Measurements from ENCODE around the gene OR2AG2.
"Not testable (repeated sequence)": the region's sequence is repeated elsewhere in the genome, so short reads cannot be mapped to it uniquely, and the experiment has no call there.

Gene OR2AG2, protein sequence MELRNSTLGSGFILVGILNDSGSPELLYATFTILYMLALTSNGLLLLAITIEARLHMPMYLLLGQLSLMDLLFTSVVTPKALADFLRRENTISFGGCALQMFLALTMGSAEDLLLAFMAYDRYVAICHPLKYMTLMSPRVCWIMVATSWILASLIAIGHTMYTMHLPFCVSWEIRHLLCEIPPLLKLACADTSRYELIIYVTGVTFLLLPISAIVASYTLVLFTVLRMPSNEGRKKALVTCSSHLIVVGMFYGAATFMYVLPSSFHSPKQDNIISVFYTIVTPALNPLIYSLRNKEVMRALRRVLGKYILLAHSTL

DNA sequence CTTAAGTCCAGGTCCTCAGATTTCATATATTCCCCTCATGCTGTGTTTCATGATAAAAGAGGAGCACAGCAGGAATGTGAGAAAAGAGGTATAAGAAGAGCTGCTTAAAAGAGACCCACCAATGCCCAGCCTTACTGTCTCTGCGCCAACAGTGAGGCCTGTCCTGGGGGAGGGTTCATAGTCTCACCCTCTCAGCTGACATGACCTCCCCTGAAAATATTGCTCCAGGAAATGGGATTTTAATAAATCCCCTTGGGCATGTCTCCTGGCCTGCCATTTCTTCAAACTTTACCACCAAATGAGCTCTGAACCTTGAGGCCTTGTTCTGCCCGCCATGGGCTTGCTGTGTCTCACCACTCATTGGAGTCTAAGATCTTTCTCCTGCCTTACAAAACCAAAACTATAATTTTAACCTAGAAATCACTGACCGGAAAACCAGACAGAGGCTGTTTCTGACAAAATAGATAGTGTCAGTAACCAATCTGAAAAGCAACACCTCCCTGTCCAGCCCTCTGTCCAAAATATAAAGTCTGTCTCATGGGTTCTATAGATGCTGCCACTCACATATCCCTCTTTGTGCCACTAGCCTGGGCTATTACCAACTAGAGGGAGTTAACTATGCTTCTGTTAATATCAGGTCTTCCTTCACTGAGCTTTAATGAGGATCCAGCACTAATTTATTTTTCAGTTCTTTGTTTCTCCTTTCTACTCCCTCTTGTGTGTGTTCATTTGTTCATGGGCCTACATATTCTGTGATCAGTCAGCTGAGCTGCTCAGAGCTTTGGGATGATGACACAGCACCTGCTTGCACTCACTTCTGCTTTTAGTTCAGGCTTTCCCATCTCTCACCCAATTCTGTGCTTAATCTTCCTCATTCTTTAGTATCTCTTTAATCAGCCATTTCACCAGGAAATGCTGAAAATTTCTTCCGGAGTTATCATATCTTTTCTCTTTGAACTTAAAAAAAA is at the start of gene OR2AG2:
Gene OR2AG2 (minus strand): TSS at position 51 of the 968 bp plus-strand sequence. CDS start 3,019 bp downstream, outside the sequence.
- Mint-ChIP-seq H3K4me3 (no peak within 1 kb of the TSS), H3K27me3 (no peaks in the 10 kb centered on the region)

DNA sequence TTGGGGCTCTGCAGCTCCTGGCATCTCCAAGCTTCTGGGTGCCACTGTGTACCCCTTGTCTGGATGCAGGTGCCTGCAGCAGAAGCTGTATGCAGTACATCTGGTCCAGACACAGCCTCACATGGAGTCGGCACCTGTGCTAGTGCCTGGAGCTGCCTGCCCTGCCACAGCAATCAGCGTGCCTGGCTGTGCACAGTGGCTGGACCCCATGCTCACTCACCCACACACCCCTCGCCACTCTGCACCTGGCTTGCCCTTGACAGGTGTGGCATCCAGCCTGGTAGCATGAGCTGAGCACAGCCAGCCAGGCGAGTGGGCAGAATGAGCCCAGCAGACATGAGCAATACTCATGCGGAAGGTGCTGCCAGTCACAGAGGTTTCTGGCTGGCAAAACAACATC is 47.2 kb upstream of the OR2AG2 start:
- peaks cover 18% of the 10 kb centered on the region for H3K27me3 Mint-ChIP-seq
- no peaks in the 10 kb centered on the region for H3K9me3 Mint-ChIP-seq
- H3K36me3 Mint-ChIP-seq (ENCODE audit: low read depth) = no peaks in the 10 kb centered on the region
- H3K27ac Mint-ChIP-seq = no peak overlapping the region
- no peaks in the 10 kb centered on the region for H3K4me1 Mint-ChIP-seq (ENCODE audit: low read depth)
- no peak overlapping the region for H3K4me3 Mint-ChIP-seq

More for the DNA sequence above, at the start of gene OR2AG2:
- H3K9me3 Mint-ChIP-seq = no peaks in the 10 kb centered on the region
- H3K4me1 Mint-ChIP-seq (ENCODE audit: low read depth) = peaks cover 5% of the 10 kb centered on the region
- peak within 1 kb of the TSS; percentile 5 for H3K27ac Mint-ChIP-seq
- no peaks in the 10 kb centered on the region for H3K36me3 Mint-ChIP-seq (ENCODE audit: low read depth)

DNA sequence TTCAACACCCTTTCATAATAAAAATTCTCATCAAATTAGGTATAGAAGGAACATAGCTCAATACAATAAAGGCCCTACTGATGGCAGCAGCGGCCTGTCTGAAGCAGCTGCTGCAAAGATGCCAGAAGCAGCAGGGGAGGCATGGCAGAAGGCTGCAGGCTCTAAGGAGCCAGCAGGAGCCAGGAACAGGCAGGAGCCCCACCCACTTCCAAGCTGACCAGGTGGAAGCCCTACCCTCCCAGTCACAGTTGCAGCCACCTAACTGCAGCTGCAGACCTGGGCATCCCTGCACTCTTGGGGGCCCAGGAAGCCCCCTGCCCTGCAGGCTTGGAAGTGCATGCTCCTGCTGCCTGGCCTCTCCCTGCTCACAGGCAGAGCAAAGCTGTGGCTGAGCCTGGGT is 45.9 kb upstream of the OR2AG2 start:
- H3K36me3 Mint-ChIP-seq (ENCODE audit: low read depth) = no peaks in the 10 kb centered on the region
- H3K27me3 Mint-ChIP-seq = peaks cover 17% of the 10 kb centered on the region
- H3K4me3 Mint-ChIP-seq = no peak overlapping the region
- H3K4me1 Mint-ChIP-seq (ENCODE audit: low read depth) = no peaks in the 10 kb centered on the region
- no peaks in the 10 kb centered on the region for H3K9me3 Mint-ChIP-seq
- no peak overlapping the region for H3K27ac Mint-ChIP-seq

DNA sequence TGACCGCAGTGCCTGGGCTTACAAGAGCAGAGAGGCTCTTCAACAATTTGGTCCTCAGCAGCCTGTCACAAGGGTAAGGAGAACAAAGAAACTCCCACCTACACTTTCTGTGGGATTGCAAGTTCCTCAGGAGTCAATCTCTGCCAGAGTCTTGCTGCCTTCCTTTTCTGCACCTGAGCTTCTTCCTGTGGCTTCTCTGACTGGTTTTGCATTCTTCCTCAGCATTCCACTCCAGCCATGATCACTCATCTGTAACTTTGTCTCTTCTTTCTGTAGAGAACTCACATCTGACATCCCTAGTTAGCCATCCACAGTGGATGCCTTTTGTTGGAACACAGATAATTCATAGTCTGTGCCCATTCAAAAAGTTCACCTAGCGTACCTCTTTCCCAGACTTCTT is 41.9 kb upstream of the OR2AG2 start:
- Mint-ChIP-seq H3K27ac (no peak overlapping the region), H3K4me3 (no peak overlapping the region), H3K27me3 (peaks cover 32% of the 10 kb centered on the region), H3K4me1 (ENCODE audit: low read depth) (no peaks in the 10 kb centered on the region), H3K36me3 (ENCODE audit: low read depth) (no peaks in the 10 kb centered on the region), H3K9me3 (no peaks in the 10 kb centered on the region)

DNA sequence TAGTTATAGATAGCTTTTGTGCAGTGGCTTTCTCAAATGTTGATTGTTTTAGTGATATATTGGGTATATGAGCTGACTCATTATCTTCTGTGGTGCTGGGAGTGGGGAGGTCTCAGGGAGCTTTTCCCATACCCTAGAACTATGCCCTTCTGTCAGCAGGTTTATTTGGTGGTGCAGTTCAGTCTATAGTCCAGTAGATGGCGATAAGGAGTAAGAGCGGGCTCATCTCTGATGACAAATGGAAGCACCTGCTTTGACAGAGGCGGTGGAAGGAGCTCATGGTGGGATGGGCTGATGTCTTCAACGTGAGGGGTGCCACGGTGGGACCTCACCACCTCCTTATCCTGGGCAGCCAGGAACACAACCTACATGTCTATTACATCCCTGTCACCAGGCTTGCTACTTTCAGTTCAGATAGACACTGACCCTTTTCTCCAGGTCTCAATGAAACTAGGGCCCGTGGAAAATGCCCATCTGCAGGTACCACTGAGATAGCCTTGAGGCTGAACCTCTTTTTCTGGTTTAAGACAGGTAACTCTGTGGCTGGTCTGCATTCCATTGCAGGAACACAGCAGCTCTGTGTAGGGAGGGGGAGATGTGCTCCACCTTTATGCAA is 40.7 kb upstream of the OR2AG2 start:
- H3K27me3 Mint-ChIP-seq = peaks cover 37% of the 10 kb centered on the region
- no peaks in the 10 kb centered on the region for H3K9me3 Mint-ChIP-seq
- H3K4me3 Mint-ChIP-seq = no peak overlapping the region
- no peak overlapping the region for H3K27ac Mint-ChIP-seq
- no peaks in the 10 kb centered on the region for H3K36me3 Mint-ChIP-seq (ENCODE audit: low read depth)
- no peaks in the 10 kb centered on the region for H3K4me1 Mint-ChIP-seq (ENCODE audit: low read depth)

DNA sequence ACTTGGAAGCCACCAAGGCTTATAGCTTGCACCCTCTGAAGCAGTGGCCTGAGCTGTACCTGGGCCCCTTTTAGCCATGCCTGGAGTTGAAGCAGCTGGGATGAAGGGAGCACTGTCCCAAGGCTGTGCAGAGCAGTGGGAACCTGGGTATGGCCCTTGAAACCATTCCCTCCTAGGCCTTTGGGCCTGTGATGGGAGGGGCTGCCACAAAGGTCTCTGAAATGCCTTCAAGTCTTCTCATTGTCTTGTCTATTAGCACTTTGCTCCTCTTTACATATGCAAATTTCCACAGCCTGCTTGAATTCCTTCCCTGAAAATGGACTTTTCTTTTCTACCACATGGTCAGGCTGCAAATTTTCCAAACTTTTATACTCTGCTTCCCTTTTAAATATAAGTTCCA is 29.3 kb upstream of the OR2AG2 start:
- peaks cover 20% of the 10 kb centered on the region for H3K27me3 Mint-ChIP-seq
- H3K9me3 Mint-ChIP-seq = peaks cover 10% of the 10 kb centered on the region
- H3K4me3 Mint-ChIP-seq; H3K27ac Mint-ChIP-seq; H3K4me1 Mint-ChIP-seq (ENCODE audit: low read depth); H3K36me3 Mint-ChIP-seq (ENCODE audit: low read depth): not testable (repeated sequence)

DNA sequence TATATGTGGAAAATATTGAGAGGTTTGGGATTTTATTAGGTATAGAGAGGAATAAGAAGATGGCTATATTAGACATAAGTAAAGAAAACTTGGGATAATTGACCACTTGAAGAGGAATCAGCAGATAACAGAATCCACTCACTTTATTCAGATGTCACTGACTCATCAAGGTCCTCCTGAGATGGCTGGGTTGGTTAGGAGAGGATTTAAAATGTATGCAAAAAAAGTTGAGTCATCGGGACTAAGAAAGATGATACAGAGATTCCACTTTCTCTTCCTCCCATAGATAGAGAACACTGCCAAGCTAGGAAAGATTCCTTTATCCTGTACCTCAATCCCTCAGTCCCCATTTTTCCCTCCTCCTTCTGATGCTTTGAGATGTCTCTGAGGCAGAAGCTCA is 27.6 kb upstream of the OR2AG2 start, which contains the start of gene OR6A2:
Gene OR6A2 (minus strand): TSS at position 288 of the 400 bp plus-strand sequence. CDS start 3,981 bp downstream, outside the sequence.
- H3K27me3 Mint-ChIP-seq = peaks cover 16% of the 10 kb centered on the region
- H3K4me1 Mint-ChIP-seq (ENCODE audit: low read depth) = no peaks in the 10 kb centered on the region
- H3K27ac Mint-ChIP-seq = no peak within 1 kb of the TSS
- no peak within 1 kb of the TSS for H3K4me3 Mint-ChIP-seq
- peaks cover 10% of the 10 kb centered on the region for H3K9me3 Mint-ChIP-seq
- H3K36me3 Mint-ChIP-seq (ENCODE audit: low read depth) = no peaks in the 10 kb centered on the region

DNA sequence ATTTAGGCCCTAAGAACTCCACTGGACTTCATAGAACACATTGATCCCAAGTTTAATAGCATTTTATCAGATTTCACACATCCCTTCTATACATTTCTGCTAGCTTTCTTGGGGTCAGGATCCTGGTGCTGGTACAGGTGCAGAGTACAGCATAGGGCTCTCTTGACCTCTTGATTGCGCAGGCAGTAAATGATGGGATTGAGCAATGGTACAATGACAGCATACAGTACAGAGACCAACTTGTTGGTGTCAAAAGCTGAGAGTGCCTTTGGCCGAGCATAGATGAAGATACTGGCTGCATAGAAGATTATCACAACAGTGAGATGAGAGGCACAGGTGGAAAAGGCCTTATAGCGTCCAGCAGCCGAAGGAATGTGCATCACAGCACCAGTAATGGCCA is 22.9 kb upstream of the OR2AG2 start:
- H3K27me3 Mint-ChIP-seq = peaks cover 7% of the 10 kb centered on the region
- no peaks in the 10 kb centered on the region for H3K36me3 Mint-ChIP-seq (ENCODE audit: low read depth)
- H3K4me1 Mint-ChIP-seq (ENCODE audit: low read depth) = no peaks in the 10 kb centered on the region
- H3K9me3 Mint-ChIP-seq = no peaks in the 10 kb centered on the region
- no peak overlapping the region for H3K27ac Mint-ChIP-seq
- no peak overlapping the region for H3K4me3 Mint-ChIP-seq

DNA sequence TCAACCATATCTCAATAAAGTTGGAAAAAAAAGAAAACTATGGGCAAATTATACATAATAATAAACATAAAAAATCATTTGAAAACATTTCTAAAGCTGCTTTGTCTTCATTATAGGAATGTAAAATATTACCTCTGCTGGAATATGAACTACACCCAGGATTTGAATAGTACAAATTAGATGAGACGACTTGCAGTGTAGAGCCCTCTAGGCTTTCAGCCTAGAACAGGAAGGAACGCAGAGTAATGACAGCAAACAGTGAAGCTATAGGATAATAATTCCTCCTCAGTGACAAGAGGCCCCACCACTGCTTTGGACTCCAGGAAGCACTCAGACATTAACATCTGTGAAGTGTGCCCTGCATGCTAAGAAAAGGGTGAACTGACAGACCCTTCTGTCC is 18.8 kb upstream of the OR2AG2 start:
- no peaks in the 10 kb centered on the region for H3K4me1 Mint-ChIP-seq (ENCODE audit: low read depth)
- no peak overlapping the region for H3K4me3 Mint-ChIP-seq
- peaks cover 22% of the 10 kb centered on the region for H3K27me3 Mint-ChIP-seq
- H3K36me3 Mint-ChIP-seq (ENCODE audit: low read depth) = no peaks in the 10 kb centered on the region
- H3K27ac Mint-ChIP-seq = no peak overlapping the region
- no peaks in the 10 kb centered on the region for H3K9me3 Mint-ChIP-seq

DNA sequence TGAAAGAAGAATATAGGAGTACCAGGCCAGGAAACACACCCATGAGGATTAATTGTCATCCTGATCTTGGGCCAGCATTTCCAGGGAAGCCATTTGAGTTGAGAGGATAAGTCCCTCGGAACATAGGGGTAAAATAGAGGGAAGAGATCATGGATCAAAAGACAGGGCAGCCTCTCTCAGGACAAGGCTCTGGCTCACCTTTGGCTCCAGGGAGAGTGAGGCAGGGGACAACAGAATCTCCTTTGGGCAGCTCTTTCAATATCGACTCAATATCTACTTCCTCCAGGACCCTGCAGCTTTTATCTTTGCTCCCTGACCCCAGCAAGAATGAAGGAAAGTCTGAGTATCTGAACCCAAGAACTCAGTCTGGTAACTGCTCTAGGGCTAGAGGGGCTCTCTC is 10.9 kb upstream of the OR2AG2 start, which contains the start of gene OR2AG1:
Gene OR2AG1 (plus strand): TSS at position 301 of the 400 bp plus-strand sequence. CDS start 2,018 bp downstream, outside the sequence.
- H3K4me1 Mint-ChIP-seq (ENCODE audit: low read depth) = no peaks in the 10 kb centered on the region
- no peaks in the 10 kb centered on the region for H3K36me3 Mint-ChIP-seq (ENCODE audit: low read depth)
- no peak within 1 kb of the TSS for H3K4me3 Mint-ChIP-seq
- H3K27me3 Mint-ChIP-seq = peaks cover 26% of the 10 kb centered on the region
- H3K9me3 Mint-ChIP-seq = no peaks in the 10 kb centered on the region
- no peak within 1 kb of the TSS for H3K27ac Mint-ChIP-seq

DNA sequence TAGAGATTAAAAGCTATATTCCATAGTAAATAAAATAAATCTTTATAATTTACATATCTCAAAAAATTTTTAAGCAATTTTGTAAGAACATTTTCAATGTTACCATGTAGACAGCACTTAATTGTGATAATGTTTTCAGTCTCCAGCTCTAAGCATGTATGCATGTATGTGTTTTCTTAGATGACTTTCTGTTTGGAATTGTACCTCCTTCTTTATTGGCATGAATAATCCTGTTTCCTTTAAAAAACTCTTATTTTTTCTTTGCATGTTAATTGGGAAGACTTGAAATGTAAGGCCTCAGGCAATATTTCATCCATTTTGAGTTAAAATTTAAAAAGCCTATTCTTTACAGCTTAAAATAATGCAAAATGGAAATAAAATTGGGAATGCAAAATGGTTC is 9.1 kb upstream of the OR2AG2 start:
- H3K27ac Mint-ChIP-seq = no peak overlapping the region
- H3K36me3 Mint-ChIP-seq (ENCODE audit: low read depth) = no peaks in the 10 kb centered on the region
- H3K27me3 Mint-ChIP-seq = peaks cover 22% of the 10 kb centered on the region
- no peak overlapping the region for H3K4me3 Mint-ChIP-seq
- H3K4me1 Mint-ChIP-seq (ENCODE audit: low read depth) = no peaks in the 10 kb centered on the region
- H3K9me3 Mint-ChIP-seq = no peaks in the 10 kb centered on the region

DNA sequence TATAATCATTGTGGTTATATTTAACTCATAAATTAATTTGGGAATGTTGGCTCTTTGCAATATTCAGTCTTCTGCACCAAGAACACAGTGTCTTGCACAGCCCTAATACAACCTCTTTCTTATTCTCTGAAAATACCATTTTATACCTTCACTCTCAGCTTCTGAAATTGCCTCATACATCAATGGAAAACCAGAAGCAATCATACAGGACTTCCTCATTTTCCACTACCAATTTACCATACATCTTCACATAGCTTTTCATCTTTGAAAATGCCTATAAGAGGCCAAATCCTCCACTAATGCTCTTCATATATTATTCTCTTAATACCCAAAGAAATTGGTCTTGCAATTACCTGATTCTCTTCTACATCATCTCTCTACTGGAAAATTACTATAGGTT is 6.7 kb upstream of the OR2AG2 start:
- no peak overlapping the region for H3K27ac Mint-ChIP-seq
- H3K4me3 Mint-ChIP-seq = no peak overlapping the region
- H3K27me3 Mint-ChIP-seq = peaks cover 13% of the 10 kb centered on the region
- no peaks in the 10 kb centered on the region for H3K9me3 Mint-ChIP-seq
- no peaks in the 10 kb centered on the region for H3K36me3 Mint-ChIP-seq (ENCODE audit: low read depth)
- H3K4me1 Mint-ChIP-seq (ENCODE audit: low read depth) = no peaks in the 10 kb centered on the region

DNA sequence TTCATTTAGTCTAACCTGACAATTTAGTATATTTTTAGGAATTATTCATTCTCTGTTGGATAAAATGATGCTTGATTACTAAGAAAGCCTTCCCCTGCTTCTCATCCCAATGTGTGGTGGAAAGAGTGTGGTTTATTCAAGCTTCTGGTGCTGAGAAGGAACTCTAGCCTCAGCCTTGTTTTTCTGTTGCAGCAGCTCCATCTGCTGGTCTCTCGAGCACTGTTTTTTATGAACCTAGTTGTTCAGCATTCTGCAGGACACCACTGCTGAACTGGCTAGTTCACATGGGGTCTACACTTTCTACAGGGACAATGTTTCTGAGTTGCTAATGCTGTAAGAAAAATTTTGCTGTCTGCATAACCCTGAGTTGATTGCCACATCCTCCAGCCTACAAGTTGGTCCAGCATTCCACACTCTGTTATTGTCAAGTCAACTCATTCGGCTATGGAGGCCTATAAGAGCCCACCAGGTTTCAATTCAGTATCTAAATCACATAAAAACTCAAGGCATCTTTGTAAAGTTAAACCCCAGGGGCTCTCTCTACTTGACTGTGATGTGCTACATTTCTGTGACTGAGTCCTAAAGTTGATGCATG is 14.3 kb downstream of the OR2AG2 start:
- Mint-ChIP-seq H3K4me3 (no peak overlapping the region), H3K27me3 (peaks cover 5% of the 10 kb centered on the region), H3K9me3 (no peaks in the 10 kb centered on the region), H3K27ac (no peak overlapping the region), H3K36me3 (ENCODE audit: low read depth) (no peaks in the 10 kb centered on the region), H3K4me1 (ENCODE audit: low read depth) (peaks cover 4% of the 10 kb centered on the region)

DNA sequence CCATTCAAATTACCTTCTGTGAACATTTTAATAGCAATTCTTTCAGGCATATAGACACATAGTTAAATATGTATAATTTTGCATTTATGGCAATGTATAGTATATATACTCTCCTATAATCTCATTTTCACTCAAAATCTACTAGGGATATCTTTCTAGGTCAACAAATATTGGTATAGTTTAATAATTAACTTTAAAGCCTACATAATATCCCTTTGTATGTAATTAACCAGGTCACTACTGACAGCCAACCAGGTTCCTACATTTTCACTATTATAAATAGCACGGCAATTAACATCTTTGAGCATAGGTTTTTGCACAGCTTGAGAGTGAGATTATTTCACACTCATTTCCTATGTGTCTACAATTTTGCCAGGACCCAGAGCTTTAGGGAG is 15.8 kb downstream of the OR2AG2 start:
- no peak overlapping the region for H3K27ac Mint-ChIP-seq
- peaks cover 4% of the 10 kb centered on the region for H3K4me1 Mint-ChIP-seq (ENCODE audit: low read depth)
- no peaks in the 10 kb centered on the region for H3K9me3 Mint-ChIP-seq
- H3K36me3 Mint-ChIP-seq (ENCODE audit: low read depth) = no peaks in the 10 kb centered on the region
- no peaks in the 10 kb centered on the region for H3K27me3 Mint-ChIP-seq
- H3K4me3 Mint-ChIP-seq = no peak overlapping the region

Measured in stimulated activated naive CD8-positive, alpha-beta T cell treated with anti-CD3 and anti-CD28 coated beads, Interleukin-15, Interleukin-2, amounts not matched to agents 100 ng/mL and 50 ng/mL, for 24 hours (primary cell).